Brain pericyte (primary cell): ENCODE results near the gene LRRTM3.

Source experiments
- DNase-seq: peaks from one replicate; pipeline ENCODE4 v3.0.0-alpha.2; 2012; ENCODE audit warnings: low read depth, low spot score

LRRTM3 gene

DNA sequence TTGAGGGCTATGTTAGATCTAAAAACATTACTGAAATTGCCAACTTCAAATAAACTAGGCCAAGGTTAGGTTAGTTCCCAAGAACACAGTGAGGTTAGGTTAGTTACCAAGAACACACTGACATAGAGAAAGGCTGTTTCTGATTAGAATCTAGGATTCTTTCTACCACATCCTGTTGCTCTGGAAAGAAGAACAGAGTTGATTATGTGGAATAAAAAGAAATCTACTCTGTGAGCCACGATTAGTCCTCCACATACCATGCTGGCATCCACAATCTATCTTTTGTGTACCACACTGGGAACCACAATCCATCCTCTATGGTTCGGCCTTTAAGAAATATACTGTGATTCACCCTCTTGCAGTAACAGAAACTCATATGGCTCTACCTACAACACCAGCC, 91.4 kb downstream of the LRRTM3 start:
- no peak for DNase-seq

DNA sequence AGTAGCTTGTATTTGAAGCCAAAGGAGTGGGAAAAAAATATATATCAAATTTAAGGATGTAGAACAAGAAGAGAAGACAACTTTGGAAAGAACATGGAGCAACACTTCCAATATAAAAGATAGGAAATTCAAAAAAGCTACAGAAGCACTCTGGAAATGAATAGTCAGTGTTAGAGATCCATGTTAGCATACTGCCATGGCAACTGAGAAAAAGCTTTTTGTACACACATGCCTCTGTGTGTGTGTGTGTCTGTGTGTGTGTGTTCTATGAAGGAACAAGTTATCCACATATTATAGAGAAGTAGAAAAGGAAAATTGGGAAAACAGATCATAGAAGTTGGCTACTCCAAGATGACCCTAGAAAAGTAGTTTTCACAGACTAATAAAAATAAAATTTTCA, 96.3 kb downstream of the LRRTM3 start:
- no peak for DNase-seq

DNA sequence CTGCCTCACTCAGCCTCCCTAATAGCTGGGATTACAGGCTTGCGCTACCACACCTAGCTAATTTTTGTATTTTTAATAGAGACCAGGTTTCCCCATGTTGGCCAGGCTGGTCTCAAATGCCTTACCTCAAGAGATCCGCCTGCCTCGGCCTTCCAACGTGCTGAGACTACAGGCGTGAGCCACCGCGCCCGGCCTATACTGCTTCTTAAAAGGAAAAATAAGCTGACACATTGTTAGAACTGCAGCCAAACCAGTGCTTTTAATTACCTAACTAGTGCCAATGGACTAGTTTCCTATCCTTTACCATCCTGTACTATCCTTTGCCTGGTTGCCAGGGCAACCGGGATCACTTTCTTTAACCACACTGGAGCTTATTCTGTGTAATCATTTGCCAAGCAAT, 108.0 kb downstream of the LRRTM3 start:
- DNase-seq, result no peak

DNA sequence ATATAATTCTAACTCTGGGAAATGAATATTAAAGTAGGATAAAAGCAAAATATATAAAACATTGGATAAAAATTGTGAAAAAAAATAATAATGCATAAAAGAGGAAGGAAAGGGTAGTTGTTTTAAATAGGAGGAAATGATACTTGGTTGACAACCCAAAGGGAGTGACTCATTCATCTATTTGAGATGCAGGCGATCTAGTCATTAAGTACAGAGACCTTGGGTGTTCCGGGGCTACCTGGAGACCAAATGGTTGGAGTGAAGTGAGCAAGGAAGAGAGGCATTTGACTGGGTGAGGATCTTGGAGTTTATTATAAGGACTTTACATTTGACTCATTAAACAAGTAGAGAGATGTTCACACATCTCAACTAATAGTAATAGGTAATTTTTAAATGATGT, 111.0 kb downstream of the LRRTM3 start:
- no peak for DNase-seq

DNA sequence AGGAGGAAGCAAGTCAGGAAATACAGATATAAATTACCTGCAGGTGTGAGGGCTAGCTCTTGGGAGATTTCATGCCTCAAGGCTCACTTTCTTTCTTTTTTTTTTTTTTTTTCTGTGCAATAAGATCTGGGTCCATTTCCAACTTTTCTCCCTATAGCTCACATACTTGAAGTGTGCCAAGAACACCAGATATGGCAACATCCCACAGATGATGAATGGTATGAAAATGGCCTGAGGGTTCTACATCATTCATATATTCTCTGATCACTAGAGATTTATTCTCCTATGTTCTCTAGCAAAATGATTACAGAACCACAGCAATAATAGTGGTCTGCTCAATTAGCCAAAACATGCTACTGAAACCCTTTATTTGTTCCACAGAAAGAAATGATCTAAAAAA, 117.2 kb downstream of the LRRTM3 start:
- no peak for DNase-seq

DNA sequence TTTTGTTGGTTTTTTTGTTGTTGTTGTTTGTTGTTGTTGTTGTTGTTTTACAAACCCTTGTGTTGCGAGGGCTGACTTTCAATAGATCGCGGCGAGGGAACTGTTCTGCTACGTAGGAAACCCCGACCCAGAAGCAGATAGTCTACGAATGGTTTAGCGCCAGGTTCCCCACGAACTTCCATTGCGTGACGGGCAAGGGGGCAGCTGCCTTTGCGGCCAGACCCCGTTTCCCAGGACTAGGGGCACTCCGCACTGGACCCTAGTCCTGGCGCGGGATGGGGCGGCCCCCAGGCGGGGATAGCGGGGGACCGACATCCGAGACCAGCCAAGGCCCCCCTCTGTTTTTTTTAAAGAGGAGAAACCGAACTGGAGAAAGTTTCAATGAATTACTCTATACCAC, 119.6 kb downstream of the LRRTM3 start:
- no peak for DNase-seq

DNA sequence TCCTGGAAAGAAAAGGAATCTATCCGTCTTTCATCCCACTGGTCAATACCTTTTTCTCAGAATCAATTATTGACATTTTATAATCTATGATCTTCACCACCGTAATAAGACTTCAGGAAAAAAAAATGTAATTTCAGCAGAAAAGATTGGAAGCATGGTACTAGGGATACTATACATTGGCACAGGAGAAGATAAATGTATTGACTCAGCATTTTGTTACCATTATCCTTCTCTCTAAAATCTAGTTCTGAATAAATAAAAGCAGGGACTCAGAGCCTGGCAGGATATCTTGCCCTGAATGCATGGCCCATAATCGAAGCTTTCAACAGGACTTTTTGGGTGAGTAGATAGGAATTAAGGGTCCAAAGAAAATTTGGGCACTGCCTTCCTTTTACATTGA, 120.7 kb downstream of the LRRTM3 start:
- no peak for DNase-seq

DNA sequence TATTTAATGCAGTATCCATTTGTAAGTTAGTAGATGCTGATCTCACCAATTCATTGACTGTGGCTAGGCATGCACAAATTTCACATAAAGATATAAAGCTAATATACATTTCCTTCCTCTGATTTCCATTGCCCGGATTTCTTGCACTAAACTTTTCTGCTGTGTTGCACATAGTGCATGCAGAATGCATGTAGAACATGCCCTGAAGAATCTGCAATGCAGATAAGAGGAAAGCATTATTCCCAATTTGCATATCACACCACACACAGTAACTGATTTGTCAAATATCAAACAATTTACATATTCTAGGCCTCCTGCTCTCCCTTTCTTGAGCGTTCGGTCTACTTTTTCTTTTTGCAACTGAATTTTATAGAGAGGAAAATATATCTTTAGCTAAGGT, 124.2 kb downstream of the LRRTM3 start:
- DNase-seq, result no peak

DNA sequence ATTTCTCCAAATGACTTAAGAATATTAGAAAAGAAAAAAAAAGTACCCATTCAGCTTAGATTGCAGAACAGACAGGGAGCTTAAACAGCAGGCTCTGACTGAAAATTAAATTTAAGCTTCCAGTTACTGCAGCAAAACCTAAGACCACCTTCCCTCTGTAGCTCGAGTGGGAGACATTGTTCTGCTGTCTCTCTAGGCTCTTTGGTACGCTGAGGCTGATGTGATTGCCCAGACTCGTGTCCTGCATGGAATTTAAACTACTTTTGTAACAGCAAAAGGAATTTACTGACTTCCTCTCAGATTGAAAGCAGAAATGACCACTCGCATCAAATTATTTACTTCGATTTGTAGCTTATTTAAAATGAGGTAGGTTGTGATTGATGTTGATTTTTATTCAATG, 124.6 kb downstream of the LRRTM3 start:
- no peak for DNase-seq

DNA sequence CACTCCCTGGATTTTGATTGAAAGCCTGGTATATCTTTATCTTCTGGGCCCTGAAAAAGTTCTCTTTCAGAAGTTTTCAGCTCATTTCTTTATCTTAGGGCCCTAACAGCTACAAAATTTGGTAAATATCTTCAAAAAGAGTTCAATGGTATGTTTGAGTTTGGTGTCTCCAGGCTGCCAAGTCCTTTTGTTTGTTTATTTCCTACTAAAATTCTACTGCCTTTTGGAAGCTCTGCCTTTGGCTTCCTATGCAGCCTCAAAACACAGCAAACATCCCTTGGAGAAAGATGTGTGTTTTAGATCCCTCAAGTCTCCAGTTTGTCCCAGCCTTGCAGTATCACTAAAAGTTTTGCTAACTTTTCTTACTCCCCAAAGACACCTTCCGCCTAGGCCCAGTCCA, 146.8 kb downstream of the LRRTM3 start:
- DNase-seq, result no peak

DNA sequence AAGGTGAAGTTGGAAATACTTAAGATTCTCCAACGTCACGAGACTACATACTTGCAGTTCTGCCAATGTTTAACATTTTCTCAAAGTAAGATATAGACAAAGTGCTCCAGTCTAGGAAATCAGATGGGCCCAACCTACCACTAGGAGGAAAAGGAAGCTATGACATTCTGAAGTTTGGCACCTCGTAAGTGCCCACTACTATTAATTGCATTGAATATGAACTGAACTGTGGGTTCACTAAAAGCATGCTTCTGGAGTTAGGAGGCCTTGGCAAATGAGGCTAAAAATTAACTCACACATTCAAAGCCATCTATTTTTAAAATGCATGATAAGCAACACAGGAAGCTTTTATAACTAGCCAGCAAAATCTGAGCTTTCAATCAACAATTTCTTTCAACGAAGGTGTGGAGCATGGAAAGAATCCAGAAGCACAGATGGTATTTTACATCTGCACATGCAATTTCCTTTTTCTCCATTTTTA, 149.7 kb downstream of the LRRTM3 start:
- DNase-seq, result no peak

DNA sequence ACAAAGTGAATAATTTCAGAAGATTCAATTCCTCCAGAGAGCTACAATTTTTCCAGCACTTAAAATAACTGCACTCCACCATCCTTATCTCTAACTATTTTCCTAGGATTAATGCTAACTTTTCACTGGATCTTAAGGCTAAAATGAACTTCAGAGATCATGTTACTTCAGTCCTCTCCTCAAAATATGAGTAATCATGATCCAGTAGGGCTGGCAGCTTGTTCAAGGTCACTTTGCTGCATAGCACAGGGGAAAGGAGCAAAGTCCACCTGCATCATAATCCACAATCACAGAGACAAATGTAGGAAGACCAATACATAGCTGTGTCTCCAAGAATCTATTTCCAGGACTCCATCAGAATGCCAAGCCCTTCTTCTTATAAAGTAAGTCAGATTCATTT, 150.3 kb downstream of the LRRTM3 start:
- DNase-seq, result no peak

DNA sequence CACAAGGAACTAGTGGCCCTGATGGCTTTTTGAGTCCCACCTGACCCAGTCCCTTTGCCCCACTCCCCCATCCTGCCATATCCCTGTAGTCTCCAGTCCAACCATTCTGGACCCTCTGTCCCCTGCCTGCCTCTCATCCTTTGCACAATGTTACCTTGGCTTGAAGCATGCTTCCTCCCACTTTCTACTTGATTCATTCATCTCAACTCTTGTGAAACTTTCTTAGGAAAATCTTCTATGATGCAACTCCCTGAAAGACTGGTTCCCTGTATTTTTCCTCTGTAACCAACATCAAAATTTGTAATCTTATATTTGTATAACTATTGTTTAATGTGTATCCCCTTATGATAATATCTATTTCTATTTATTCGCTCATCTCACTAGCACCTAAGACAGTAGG, 151.5 kb downstream of the LRRTM3 start:
- DNase-seq, result no peak

DNA sequence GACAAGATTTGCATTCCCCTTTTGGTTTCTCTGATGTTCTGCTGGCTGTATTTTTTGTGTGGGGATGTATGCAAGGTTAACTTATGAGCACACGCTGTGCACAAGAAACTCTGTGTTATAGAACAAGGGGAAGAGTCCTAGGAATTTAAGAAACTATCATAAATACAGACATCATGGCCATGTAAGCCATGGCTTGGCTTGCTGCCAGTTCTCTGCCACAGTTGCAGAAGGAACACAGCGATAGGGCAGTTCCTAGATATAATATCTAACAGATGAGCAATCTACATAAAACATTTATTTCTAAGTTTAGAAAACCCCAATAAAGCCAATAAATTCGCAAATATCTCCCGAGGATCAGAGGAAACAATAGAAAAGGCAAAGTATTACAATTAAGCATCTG, 153.3 kb downstream of the LRRTM3 start:
- no peak for DNase-seq

DNA sequence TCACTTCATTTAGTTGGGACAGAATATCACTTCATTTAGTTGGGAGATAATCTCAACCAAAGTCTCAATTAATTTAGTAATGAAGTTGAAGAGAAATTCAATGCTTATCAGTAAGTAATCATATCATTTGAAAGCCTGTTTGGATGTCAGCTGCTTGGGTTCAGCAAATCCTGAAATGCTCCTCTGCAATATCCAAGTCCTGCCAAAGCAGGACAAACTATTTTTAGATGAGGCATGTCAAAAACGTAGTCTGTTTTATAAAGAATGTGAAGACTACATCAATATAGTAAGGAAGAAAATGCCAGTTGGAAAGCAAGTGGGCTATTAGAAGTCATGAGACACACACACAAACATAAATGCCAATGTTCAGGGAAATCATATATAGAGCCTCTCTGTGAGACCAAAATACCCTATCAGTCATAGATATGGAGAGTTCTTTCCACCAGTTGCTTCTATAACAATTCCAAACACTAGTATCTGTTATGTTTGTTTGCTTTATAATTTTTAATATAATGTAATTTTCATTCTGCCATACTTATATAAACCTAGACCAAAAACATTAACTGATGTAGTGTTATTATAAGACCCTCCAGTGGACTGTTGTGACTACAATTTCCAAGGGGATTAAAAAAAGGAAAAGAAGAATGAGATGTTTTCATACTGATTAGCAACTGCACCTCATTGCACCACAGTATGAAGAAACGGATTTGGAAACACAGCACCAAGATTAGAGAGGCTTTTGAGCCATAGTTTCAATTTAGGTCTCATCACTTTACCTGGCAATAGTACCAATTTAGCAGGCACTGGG, 160.7 kb downstream of the LRRTM3 start:
- DNase-seq, result no peak

DNA sequence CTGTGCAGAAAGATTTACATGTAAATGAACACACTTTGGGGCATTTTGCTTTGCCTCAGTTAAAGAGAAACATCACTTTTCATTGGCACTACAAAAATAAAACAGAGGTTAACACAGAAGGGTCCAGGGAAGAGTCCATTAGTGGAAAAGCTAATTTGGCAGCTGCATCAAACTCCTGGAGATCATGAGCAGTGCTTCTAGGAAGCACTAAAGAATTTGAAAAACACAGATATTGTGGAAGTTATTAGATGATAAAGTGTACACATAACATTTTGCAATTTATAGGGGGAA, 161.2 kb downstream of the LRRTM3 start:
- no peak for DNase-seq

DNA sequence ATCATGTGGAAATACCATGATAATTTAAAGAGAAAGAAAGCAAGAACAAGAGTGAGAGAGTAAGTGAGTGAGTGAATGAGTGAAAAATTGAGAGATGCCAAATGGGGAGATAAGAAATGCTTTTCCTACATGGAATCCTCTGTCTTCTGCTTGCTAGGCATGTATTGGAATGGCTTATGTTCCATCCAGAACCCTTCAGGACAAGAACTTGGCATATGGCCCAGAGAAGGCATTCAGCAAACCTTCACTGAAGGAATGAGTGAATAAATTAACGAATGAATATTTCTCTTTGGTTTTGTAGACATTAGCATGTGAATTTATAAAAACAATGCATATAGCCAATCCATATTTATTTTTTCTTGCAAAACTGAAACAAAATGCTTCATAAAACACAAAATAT, 162.2 kb downstream of the LRRTM3 start:
- no peak for DNase-seq

DNA sequence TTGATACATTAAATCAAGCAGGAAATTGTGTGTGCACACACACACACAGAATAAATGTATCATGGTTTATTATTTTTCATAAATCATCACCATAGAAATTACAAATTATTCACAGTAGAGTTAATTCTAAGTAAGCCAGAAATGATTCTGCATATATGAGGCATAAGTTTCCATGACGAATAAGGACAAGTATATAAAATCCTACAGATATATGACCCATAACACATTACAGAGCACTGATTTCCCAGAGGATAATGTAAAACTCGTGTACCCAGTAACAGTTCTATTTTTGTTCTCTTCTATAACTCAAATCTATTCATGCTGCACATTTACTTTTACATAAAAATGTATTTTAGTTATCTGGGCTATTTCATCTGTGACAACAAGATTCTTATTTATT, 169.7 kb downstream of the LRRTM3 start:
- no peak for DNase-seq

DNA sequence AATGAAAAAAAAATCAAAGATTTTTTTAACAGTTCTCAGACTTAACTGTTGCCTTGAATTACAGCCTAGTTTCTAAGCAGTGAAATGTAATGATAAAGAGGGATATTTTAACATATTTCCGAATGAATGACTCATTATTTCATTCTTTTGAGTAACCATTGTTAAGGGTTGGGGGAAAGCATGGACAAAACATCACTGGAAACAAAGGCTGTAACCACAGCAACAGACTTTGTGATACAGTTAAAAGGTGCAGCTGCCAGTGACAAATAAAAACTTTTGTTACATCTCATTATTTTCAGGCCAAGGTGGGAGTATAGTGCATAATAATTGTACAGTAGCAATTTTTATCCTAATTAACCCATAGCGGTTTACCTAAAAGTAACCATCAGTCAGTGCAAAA, 172.6 kb downstream of the LRRTM3 start:
- DNase-seq, result no peak

DNA sequence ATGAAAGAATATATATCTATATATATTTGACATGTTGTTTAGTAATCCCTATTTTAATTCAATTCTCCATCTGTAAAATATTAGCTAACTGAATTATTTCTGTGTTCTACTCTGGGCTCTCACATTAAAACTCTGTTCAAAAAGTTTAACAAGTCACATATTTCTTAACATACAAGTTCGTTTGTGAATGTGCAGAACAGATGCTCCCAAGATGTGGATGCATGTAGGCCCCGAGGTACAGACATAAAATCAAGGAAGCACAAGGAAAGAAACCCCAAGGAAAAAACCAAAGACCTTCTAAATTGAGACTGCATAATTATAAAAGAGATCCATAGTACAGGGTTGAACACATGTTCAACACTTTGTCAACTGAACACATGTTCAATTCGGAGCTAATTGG, 175.1 kb downstream of the LRRTM3 start:
- DNase-seq, result no peak

DNA sequence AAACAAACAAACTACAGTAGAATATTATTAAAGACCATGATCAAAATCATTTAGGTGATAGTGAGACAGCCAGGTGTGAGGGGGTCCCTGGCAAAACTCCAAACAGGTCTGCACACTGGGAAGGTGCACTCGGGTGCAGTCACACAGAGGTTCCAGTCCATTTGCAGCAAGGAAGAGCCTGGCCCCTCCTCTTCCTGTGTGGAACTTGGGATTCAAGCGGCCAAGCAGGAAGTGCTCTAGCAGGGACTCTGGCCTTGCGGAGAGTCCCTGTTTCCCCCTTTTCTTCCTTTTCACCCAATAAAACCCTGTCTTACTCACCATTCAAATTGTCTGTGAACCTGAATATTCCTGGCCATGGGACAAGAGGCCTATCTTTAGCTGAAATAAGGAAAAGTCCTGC, 181.8 kb downstream of the LRRTM3 start:
- DNase-seq, result no peak

DNA sequence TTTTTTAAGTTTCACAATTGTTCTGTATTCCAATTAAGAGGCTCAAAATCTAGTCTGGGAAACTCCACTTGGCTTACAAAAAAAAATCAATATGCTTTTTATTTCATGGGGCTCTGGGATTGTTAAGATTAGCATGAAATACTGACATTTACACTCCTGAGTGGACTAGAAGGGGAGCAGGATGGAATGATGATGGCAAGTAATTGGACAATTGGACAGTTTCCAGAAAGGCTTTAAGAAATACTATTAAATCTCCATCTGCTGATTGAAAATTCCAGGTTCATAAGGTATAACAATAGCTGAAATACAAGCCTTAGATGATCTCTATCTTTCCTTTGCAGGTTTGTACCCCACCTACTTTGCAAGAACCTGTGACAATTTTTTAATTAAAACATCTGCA, 184.4 kb downstream of the LRRTM3 start:
- no peak for DNase-seq

DNA sequence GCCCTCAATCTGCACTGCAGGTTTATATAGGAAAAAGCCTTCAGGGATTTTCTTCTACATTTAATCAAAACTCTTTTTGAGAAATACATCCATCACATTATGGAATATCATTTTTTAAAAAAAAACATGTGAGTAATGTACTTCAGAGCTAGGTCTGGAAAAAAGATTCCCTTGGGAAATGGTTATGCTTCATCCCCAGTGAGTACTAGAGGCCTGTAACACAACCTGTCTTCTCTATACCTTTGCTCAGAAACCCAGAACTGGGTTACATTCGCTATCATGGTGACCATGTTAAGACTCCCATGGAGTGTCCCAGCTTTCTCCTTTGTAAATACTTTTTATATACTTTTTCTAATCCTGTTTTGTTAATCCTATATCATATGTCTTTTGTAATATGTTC, 186.9 kb downstream of the LRRTM3 start:
- DNase-seq, result no peak

DNA sequence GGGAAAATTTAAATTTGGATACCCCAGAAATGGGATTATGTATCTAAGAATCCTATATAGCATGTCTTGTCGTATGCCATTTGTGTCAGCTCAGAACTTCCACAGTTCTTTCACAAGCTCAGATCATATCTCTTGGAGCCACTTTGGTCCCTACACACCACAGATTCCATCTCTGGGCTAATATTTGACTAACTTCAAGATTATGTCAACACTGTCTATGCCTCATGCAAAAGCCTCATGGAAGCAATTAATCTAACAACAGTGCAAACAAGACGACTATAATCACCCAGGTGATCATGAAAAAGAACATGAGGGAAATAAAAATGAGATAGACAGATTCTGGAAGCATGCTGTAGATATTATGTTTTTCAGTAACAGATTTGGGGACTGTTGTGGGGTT, 189.1 kb downstream of the LRRTM3 start:
- DNase-seq, result no peak
